CD4-positive, alpha-beta T cell treated with Interleukin-21 for 1 hour (primary cell): Measurements from ENCODE around the gene EIPR1.
"Not testable (repeated sequence)": the region's sequence is repeated elsewhere in the genome, so short reads cannot be mapped to it uniquely, and the experiment has no call there.

ENCODE experiments used
- DNase-seq: peaks from one replicate; pipeline ENCODE4 v3.0.0-alpha.2; 2020

Gene EIPR1

DNA sequence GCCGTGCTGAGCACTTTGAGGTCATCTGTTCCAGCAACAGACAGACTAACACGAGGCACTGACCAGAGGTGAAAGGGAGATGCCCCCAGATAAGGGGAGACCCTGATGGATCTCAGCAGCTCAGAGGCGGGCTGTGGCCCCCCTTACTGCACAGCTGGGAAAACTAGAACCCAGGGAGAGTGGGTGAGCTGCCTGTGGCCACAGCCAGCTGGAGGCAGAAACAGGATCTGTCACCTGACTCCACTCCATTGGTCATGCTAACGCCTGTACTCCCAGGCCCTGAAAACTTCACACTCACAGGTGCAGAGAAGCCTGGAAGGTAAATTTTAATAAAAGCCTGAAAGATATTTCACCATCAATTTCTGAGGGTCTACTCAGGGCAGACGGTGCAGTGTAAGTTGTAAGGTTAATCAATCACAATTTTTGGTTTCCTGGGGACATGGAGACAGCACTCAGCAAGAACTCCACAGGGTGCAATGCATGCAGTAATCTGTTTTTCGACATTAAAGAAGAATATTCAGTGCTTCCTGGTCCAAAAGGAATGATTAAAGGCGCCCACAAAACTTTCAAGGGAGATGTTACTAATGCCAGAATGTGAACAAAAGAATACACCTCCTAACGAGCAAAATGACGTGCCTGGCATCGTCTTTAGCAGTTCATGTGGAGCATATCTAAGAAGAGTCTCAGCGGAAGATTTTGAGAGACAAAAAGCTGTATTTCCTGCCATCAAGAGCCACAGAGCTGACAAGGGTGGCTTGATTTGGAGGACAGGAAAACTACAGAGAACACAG, 173.4 kb downstream of the EIPR1 start:
- DNase-seq: no peak

DNA sequence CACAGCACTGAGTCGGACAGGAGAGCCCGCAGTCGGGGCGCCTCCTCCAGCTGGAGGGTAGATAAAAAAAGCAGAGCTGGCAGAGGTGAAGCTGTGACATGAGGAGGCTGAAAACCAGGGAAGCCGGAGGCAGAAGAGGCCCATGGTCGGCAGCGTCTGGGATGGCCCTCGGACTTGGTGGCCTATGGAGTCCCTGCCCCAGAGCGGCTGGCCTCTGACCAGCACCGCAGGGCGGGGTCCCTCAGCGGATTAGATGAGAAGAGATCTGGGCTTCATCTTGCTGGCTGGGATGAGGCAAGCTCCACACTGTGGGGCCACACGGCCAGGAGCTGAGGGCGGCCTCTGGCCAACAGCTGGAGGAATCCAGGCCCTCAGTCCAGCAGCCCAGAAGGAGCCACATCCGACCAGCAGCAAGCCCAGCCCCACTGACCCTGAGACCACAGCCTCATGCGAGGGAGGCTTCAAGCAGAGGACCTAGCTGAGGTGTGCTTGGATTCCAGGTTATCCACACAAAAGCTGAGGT, 174.1 kb downstream of the EIPR1 start:
- DNase-seq: no peak

DNA sequence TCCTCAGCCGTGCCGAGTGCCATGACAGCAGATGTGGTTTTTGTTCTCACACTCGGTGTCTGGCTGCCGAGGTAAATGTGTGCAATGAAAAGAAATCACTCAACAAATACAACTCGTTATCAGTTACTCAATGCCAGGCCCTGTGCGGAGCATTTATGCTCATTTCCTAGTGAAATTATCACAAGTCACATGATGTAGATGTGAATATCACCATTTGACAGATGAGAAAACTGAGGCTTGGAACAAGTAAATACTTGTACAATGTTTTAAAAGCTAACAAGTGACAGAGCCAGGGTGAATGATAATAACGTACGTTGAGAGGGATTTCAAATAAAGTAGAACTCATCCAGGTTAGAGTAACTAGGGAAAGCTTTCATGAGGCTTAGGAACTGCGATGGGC, 174.7 kb downstream of the EIPR1 start:
- DNase-seq: no peak

DNA sequence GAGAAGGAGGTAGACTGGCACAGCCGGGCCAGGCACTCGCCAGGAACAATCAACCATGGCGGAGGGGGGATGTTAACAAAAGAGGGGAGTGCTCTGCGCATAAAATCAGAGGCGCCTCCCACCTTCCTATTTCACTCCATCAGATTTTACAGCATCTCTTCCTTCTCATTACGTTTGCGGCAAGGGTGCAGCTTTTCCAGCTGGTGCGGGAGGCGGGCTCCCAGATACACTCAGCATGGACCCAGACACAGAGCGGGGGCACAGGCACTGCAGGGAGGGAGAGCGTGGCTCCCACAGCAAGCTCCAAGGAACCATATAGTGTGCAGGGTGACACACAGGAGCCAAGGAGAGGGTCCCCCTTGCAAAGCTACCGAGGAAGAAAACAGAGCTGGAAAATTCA, 176.3 kb downstream of the EIPR1 start:
- DNase-seq: no peak

DNA sequence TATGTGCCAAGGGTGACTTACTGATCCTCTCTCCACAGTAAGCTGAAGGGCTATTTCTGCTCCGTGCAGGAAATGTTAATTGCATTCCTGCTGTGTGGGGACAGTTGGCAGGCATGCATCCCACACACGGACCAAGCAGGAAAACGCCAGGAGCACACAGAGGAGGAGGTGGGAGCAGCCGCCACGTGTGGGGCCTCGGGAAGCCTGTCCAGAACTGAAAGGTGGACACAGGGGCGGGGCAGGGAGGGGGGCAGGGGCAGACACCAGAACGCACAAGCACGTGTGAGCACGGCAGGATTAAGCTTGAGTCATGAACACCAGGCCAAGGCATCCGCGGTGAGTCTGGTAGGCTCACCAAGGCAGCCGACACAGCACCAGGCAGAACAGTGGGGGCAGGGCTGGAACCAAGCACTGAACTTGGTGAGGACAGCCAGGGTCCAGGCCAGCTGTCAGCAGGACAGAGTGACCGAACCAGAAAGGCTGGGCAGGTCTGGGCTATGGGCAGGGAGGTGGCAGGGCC, 177.1 kb downstream of the EIPR1 start:
- DNase-seq: no peak

DNA sequence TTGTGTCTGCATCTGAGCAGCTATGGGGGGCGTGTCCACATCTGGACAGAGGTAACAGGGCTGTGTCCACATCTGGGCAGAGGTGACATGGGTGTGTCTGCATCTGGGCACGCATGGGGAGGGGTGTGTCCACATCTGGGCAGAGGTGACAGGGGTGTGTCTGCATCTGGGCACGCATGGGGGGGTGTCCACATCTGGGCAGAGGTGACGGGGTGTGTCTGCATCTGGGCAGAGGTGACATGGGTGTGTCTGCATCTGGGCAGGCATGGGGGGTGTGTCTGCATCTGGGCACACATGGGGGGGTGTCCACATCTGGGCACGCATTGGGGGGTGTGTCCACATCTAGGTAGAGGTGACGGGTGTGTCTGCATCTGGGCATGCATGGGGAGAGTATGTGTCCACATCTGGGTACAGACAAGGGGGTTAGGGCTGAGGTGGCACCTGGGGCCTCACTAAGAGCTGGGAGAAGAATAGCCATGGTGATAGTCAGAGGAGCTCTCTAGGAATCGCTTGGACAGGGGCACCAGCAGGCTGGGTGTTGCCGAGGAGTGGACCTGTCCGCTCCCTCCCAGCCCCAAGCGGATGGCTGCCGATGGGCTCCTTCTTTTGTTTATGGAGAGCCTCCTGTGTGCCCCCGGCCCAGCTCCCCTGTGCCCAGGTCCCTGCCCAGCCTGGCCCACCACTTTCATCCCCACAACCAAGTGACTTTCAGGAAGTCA, 177.8 kb downstream of the EIPR1 start:
- no peak for DNase-seq

DNA sequence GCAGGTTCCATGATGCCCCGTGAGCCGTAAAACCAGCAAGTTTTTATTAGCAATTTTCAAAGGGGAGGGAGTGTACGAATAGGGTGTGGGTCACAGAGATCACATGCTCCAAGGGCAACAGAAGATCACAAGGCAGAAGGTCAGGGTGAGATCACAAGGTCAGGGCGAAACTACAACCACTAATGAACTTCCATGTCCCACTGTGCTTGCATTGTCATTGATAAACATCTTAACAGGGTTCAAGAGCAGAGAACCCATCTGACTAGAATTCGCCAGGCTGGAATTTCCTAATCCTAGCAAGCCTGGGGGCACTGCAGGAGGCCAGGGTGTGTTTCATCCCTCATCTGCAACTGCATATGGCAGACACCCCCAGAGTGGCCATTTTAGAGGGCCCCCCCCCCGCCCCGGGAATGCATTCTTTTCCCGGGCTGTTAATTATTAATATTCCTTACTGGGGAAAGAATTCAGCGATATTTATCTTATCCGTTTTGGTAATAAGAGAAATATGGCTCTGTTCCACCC, 178.9 kb downstream of the EIPR1 start:
- not testable (repeated sequence) for DNase-seq

DNA sequence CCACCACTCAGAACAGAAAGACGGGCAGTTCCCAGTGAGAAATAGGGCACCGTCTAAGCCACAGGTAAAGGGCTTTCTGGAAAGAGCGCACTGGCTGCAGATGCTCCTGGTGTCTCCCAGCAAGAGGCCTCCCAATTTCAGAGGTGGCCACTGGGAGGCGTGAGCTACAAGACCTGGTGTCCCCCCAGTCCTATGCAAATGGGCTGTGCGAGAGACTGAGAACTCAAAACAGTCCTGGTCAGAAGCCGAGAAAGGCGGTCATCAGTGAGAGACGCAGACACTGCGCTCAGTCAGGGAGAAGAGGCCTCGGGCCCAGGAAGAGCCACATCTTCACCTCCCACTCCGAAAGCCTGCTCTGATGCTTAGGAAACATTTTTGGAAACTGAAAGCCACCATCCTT, 179.5 kb downstream of the EIPR1 start:
- DNase-seq: peak; percentile 8

DNA sequence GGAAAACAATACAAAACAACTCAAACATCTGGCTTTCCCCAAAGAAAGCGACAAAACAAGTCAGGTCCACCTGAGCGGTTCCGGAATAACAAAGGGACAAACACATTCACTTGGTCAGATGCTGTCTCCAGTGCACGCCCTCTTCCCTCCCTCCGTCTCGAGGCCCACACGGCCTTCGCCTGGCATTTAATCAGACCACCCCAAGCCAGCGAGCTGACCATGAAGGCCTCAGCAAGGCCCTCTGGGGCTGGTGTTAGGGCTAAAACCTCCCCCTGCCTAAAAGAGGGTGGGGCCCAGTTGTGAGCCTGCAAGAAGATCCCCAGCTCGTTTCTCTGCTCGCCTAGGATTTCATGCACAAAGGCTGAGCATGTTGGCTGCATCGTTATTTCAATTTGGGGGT, 180.3 kb downstream of the EIPR1 start:
- DNase-seq: no peak

DNA sequence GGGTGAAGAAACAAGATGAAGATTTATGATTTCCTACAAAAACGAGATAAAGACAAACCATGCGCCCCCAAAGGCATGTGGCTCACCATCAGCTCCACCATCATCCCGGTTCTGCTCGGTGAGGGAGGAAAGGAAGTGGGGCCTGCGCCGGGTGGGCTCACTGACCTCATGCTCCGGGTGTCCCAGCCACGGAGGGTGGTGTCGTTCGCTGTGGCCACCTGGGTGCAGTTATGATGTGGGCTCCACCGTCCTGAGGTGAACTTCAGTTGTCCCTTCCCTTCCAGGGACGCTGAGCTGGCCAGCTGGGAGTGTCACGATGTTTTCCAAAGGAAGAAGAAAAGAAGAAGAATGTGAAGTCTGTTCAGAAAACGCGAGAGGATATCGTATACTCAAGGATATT, 180.9 kb downstream of the EIPR1 start:
- no peak for DNase-seq

DNA sequence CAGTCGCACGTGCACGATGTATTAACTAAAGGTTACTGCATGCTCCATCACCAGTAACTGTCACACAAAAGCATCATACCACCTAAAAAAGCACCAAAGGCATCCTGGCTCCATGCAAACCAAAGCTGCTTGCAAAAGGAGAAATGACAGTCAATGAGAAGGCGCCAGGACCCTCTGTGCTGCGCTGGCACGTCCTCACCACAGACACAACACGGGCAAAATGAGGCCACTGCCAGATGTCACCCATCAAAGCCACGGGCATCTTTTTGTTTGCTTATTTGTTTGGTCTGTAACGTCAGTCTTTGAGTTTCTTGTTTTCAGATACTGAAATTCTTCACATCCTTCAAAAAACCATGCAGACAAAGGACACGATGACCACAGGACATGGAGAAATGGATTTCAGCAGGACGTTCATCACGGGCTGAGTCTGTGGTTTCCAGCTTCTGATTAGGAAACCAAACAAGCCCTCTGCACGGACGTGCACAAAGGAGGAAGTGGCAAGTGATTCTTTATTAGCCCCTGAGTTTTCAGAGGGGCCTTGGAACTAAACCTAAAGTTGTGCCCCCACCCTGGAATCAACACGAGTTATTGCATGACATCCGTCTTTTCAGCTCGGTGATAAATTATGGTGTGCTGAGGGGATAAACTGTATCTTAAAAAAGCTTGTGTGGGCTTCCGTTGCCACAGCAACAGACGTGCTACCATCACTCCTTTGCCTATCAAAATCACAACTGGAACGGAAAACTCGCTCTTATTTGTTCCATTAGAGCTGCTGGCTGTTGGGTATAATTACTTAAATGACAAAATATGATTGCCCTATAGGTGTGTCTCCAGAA, 181.8 kb downstream of the EIPR1 start:
- DNase-seq: no peak

DNA sequence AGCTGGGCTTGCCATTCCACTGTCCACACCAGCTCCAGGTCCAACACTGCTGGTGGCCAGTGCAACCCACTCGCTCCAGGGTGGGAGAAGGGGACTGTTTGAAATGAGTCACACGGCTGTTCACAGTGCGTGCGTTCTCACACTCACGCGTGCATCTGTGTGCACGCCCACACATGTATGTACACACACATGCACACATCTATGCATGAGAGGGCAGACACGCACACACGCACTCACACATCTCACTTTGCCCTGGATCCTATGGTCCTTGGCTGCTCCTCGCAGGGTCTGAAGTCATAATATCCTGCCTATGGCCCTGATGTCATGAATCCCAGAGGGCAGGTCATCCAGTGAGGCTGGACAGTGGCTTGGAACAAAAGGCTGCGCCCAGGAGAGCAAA, 182.8 kb downstream of the EIPR1 start:
- no peak for DNase-seq

DNA sequence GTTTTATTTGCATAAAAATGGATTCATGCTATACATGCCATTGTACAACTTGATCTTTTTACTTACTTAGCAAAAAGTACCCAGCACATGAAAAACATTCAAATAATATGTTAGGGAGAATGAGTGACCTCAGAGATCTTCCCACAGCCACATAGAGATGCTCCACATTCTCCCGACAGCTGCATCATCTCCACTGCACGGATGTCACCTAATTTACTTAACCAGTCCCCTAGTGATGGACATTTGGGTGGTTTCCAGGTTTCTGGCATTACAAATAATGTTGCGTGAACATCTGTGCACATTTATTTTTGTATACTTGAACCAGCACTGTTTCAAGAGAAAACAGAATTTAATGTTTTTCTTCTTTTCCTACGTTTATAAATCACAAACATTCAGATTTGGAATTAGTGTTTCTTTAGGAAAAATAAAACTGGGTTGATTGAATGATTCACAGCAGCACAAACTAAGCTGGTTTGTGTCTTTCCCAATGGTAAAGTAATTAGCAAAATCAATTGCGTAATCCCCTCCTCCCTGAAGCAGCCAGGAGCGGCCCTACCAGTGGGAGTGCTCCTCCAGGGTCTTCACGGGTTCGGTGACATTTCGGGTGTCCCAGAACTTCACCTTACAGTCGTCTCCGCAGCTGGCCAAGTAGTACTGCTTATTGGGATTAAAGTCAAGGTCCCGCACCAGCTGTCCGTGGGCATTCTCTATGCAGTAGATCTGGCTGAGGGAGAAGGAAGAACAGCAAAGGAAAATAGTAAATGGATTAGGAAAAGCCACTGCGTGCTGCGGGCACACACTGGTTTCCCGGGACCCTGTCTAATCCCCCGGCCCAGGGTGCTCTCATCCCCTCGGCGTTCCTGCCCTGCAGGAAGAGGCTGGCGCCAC, 183.9 kb downstream of the EIPR1 start:
- DNase-seq: no peak

DNA sequence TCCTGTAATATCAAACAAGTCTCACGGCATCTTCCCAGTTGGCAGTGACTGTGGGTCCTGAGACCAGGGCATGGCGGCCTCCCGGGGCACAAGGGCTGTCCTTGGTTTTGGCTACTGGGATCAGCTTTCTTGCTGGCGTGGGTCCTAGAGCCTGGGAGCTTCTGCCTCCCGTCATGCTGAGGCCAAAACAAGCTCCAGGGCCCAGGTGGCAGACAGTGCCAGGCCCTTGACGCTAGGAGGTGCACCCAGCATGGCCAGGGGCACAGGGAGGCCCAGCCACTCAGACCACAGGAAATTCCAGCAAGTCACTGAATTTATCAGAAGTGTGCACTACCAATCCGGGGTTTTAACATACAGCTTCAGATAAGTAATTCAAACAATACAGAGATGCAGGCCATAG, 184.7 kb downstream of the EIPR1 start:
- DNase-seq: no peak

DNA sequence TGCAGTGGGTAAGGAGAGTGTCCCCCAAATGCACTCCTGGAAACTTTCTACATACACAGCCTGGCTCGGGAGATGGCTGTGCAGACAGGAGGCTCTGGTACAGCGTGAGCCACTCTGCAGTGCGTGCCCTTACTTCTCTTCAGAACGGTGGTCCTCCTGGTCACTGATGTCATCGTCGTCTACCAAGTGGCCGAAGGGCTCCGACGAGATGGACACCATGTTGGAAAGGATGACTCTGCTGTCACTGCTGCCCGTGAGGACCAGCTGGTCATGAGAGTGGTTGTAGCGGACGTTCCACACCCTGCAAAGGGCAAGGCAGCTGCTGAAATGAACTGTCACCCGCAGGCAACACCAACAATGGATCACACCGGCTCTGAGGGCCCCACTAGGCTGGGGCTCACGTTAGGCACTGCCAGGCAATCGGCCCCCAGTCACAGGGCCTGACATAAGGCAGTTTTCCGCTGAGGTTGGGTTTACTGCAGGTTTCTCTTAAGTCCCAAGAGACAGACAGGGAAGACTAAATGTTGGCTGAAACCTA, 185.3 kb downstream of the EIPR1 start:
- no peak for DNase-seq

DNA sequence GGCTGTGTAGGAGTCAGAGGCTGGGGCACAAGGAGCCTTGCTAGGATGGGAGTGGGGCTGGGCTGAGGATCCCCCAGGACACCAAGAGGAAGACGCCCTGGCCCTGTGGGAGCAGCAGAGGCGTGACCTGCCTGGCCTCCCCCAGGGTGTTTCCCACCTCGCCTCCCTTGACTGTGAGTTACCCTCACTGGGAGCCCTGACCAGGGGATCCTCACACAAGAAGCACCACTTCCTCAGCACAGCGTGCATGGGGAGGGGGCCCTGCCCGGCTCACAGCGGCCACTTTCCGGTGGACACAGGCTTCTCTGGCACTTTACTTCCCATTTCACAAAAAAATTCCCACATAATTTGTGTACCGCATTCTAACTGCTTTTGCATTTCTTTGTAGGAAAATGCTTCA, 187.7 kb downstream of the EIPR1 start:
- DNase-seq: no peak

DNA sequence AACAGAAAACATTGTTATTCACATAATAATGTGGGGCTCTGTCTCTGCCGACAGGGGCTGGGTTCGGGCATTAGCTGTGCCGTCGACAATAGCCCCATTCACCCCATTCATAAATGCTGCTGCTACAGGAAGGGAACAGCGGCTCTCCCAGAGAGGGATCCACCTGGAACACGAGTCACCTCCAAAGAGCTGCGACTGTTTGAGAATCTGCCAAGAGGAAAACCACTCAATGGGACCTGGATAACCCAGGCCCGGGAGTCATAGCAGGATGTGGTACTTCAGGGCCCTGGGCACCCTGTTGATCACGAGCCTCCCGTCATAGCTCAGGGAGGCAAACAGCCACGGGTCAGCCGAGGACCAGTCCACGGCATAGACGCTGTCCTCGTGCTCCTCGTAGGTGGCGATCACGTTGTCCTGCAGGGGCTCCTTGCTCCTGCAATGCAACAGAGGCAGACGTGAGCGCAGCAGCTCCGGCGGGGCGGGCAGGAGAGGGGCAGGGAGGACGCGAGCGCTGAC, 188.5 kb downstream of the EIPR1 start:
- no peak for DNase-seq

DNA sequence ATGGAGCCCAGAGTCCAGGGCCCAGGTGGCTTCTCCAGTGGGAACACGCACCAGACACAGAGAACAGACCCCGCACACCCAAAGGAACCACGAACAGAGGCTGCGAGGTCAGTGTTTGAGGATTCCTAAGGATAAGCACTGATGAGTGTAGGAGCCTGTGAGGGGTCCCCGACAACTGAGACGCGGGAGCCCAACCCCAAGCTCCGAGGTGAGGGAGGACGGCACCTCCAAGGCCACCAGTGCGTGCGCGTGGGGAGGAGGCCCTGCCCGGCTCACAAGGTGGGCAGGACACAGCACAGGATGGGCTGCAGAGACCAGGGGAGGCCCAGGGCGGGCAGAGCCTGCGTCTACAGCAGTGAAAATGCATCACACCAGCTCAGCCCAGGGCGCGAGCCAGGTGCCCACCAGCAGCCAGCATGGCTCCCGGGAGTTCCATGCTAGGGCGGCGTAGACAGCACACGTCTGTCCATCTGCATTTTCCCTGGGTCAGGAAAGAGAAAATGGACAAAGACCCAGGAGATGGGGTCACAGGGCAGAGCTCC, 189.1 kb downstream of the EIPR1 start:
- no peak for DNase-seq

DNA sequence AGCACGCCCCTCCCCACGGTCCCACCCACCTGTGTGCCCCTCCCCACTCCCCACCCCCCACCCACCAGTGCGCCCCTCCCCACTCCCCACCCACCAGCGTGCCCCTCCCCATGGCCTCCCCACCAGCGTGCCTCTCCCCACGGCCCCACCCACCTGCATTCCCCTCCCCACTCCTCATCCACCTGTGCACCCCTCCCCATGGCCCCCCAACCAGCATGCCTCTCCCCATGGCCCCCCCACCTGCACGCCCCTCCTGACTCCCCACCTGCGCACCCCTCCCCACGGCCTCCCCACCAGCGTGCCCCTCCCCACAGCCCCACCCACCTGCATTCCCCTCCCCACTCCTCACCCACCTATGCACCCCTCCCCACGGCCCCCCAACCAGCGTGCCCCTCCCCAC, 190.2 kb downstream of the EIPR1 start:
- DNase-seq: no peak

DNA sequence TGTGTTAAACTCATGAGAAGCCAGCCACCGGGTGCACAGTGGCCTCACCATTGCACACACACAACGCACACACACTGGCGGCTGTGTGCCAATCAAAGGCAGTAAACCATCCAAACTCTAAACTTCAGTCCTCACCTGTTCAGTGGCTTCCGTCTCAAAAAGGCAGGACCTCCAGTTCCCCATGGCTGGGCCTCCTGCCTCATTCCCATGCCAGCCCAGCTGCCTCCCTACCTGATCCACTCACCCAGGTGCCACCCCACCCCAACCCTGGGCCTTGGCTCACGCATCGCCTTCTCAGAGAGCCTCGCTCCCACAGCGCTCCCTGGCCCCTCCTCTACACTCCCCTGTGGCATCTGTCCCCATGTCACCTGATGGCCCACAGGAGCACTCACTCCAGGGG, 190.9 kb downstream of the EIPR1 start:
- no peak for DNase-seq

DNA sequence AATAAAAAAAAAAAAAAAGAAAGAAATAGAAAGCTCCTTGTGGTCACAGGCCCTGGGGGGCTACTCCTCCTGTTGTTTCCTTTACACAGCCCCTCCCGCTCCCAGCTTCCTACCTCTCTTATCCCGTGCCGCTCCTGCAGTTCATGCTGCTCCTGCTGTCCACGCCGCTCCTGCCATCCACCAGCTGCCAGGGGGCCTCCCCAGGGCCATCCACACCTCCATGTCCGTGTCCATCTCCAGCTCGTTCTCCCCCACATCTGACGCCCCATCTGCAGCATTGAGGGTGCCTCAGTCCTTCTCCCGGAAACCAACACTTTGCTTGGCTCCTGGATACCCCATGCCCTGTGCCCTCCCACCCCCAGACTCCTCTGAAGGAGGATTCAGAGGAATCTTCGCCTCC, 191.7 kb downstream of the EIPR1 start:
- DNase-seq: no peak
